HEK293 (cell line): ENCODE results near the gene PTGIR.

Source experiments
- KLF8 ChIP-seq: fragments of 450-650 bp; formaldehyde crosslinking; IDR thresholded peaks from 2 replicates; pipeline ENCODE4 v1.5.1; 2016; ENCODE audit warnings: missing biosample characterization, missing genetic modification characterization
- ZEB2 ChIP-seq: fragments of 450-650 bp; formaldehyde crosslinking; IDR thresholded peaks from 2 replicates; pipeline ENCODE4 v1.5.1; 2016; ENCODE audit warnings: missing biosample characterization, missing genetic modification characterization
- ZNF548 ChIP-seq: fragments of 450-650 bp; formaldehyde crosslinking; IDR thresholded peaks from 2 replicates; pipeline ENCODE4 v1.5.1; 2016; ENCODE audit warnings: missing biosample characterization, missing genetic modification characterization
- ZNF792 ChIP-seq: fragments of 450-650 bp; formaldehyde crosslinking; IDR thresholded peaks from 2 replicates; pipeline ENCODE4 v1.5.1; 2016; ENCODE audit warnings: missing biosample characterization, missing genetic modification characterization
- TF ChIP-seq, protein P1 (sequence below): fragments of 450-650 bp; formaldehyde crosslinking; IDR thresholded peaks from 2 replicates; pipeline ENCODE4 v1.5.1; 2016; ENCODE audit warnings: missing biosample characterization, missing genetic modification characterization

DNA sequence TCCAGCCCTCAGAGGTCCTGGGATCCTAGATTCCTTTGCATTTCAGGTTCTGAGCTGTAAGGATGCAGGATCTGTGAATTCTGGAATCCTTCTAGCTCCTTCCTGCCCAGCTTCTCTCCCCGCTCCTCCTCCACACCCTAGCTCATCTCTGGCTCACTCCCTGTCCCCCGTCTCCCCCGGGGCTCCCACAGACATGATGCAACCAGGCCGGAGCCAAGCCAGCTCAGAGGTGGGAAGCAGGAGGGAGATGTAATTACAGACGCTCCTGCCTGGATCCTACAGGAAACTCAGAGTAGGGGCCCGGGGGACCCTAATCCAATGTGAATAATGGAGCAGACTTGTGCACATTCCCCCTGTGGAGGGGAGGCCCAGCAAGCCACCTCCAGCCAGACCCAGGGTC is 6.6 kb upstream of the PTGIR start:
- no peak for TF ChIP-seq ZEB2 (tag by site-specific recombination)
- TF ChIP-seq, protein P1, sequence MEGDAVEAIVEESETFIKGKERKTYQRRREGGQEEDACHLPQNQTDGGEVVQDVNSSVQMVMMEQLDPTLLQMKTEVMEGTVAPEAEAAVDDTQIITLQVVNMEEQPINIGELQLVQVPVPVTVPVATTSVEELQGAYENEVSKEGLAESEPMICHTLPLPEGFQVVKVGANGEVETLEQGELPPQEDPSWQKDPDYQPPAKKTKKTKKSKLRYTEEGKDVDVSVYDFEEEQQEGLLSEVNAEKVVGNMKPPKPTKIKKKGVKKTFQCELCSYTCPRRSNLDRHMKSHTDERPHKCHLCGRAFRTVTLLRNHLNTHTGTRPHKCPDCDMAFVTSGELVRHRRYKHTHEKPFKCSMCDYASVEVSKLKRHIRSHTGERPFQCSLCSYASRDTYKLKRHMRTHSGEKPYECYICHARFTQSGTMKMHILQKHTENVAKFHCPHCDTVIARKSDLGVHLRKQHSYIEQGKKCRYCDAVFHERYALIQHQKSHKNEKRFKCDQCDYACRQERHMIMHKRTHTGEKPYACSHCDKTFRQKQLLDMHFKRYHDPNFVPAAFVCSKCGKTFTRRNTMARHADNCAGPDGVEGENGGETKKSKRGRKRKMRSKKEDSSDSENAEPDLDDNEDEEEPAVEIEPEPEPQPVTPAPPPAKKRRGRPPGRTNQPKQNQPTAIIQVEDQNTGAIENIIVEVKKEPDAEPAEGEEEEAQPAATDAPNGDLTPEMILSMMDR (tag by site-specific recombination) = no peak
- TF ChIP-seq ZNF792 (tag by site-specific recombination) = no peak
- TF ChIP-seq KLF8 (tag by site-specific recombination) = no peak
- TF ChIP-seq ZNF548 = no peak
